Stimulated activated CD8-positive, alpha-beta memory T cell treated with anti-CD3 and anti-CD28 coated beads, Interleukin-12 subunit alpha, Interleukin-12 subunit beta, amount 100 ng/mL, for 24 hours (primary cell): ENCODE results near the gene DEPDC5.

Experiments
- DNase-seq: peaks from one replicate; pipeline ENCODE4 v3.0.0-alpha.2; 2020; ENCODE audit errors: extremely low read depth

Gene DEPDC5

GRCh38 chr22:31950226-31950625 is 196.4 kb downstream of the DEPDC5 start:
- no peak for DNase-seq

DNA sequence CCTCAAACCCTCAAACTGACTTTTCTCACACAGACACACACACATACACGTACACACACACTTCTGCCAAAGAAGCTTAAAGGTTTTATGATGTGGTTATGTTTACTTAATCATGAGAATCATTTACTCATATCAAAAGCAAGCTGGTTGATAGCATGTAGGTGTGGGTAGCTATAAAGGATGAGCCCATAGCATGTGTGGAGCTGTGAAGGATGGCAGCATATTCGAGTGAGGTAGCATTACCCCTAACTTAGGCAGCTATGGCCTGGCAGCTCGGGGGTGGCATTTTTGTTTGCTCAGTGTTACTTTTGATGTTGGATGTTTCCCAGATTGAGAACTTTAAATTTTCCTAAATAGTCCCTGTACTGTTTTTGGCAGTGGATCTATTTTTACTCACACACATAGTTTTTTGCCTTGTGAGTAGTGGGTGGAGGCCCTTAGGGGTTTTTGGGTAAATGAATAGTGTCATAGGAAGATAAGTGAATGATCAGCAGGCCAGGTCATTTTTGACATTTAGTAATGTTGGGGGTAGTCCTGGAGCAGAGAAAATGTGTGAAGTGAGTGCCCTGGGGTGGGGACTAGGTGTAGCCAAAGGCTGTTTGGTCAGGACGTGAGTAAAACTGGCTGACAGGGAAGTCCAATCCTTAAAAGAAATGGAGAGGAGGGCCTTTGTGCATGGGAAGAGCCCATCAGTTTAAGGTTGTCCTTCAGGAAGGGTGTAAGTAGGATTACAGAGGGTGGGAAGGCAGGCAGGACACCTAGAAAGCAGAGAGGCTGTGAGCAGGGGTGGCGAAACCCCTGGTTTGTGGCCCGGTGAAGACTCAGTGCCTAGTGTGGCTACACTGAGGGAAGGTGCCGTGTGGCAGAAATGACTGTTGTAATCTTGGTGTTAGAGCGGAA is 197.6 kb downstream of the DEPDC5 start:
- DNase-seq: no peak

DNA sequence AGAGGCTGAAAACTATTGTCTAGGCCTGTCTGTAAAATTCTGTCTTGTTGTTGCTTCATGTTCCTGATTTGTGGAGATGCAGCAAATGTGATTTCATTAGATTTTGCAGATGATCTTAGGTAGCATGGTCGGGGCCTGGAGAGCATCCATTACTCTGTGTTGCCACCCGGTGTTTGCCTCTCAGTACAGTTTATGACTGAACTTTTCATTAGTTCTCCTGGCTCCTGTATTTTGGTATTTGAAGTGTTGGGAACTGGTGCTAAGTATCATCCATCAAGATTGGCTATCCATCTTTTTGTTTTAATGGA is 198.2 kb downstream of the DEPDC5 start:
- no peak for DNase-seq

- DNase-seq: no peak
Measured at GRCh38 chr22:31952472-31952871, 198.7 kb downstream of the DEPDC5 start.

DNA sequence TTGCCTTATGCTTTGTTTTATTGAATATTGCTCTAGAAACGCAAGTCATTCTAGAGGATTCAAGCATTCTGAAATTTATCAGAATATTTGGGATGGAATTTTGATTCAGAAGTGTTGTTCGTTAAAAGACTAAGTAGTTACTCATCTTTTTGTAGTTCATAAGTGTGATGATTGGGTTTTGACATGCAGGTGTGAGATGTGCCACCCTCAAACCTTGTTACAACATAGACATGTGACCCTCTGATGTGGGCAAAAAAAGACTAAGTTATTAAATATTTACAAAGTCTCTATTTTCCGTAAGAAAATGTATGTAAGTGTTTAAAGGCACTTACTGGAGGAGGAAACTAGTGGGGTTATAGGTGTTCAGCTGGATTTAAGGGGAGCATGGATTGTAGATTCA is 199.4 kb downstream of the DEPDC5 start:
- no peak for DNase-seq

GRCh38 chr22:31954535-31955523 is 201.0 kb downstream of the DEPDC5 start:
- DNase-seq: no peak

- no peak for DNase-seq
Measured at GRCh38 chr22:31956360-31956759, 202.5 kb downstream of the DEPDC5 start.
